ENCODE results near the gene NUMA1. TPM values are rescaled to one million over a fixed set of nuclear protein-coding genes. Genes with fewer than 3 reads are reported as not detected.

Gene NUMA1
- total RNA-seq, 1 donor = 233 TPM

- DNase-seq (ENCODE audit: low read depth in 2 of 3, low spot score in 2 of 3) = no peak
Observed at GRCh38 chr11:71979094-71979493, 101.2 kb downstream of the NUMA1 start.

GRCh38 chr11:71977743-71978418 lies 102.5 kb downstream of the NUMA1 start:
- peak in 2 of 3 donors; percentile 72 to 85 for DNase-seq (ENCODE audit: low read depth in 2 of 3, low spot score in 2 of 3)

GRCh38 chr11:71977090-71977489 lies 103.3 kb downstream of the NUMA1 start:
- no peak for DNase-seq (ENCODE audit: low read depth in 2 of 3, low spot score in 2 of 3)

- no peak for DNase-seq (ENCODE audit: low read depth in 2 of 3, low spot score in 2 of 3)
Observed at GRCh38 chr11:71976551-71976950, 103.8 kb downstream of the NUMA1 start.

GRCh38 chr11:71971680-71972079 lies 108.7 kb downstream of the NUMA1 start:
- no peak for DNase-seq (ENCODE audit: low read depth in 2 of 3, low spot score in 2 of 3)

GRCh38 chr11:71964641-71965040 lies 115.7 kb downstream of the NUMA1 start:
- no peak for DNase-seq (ENCODE audit: low read depth in 2 of 3, low spot score in 2 of 3)

GRCh38 chr11:71963468-71963867 lies 116.9 kb downstream of the NUMA1 start:
- DNase-seq (ENCODE audit: low read depth in 2 of 3, low spot score in 2 of 3) = no peak

GRCh38 chr11:71962428-71963038 lies 117.8 kb downstream of the NUMA1 start:
- peak in 2 of 3 donors; percentile 53 to 73 for DNase-seq (ENCODE audit: low read depth in 2 of 3, low spot score in 2 of 3)

GRCh38 chr11:71955898-71956456 lies 124.4 kb downstream of the NUMA1 start:
- DNase-seq (ENCODE audit: low read depth in 2 of 3, low spot score in 2 of 3) = no peak

Small RNAs within 50 kb of the gene (small RNA-seq; reads per million reads assigned to genes)
- gene MIR3165 (not detected), gene RNU6-72P (not detected)

Other genes starting within 250 kb of the NUMA1 start
- not detected for gene DEFB108B, start 247.3 kb downstream of the NUMA1 start, total RNA-seq
- not detected for gene DEFB131B, start 202.1 kb downstream of the NUMA1 start, total RNA-seq
- 12.7 TPM for gene XNDC1N, start 151.9 kb downstream of the NUMA1 start, total RNA-seq
- 30.7 TPM for gene RNF121, start 151.5 kb downstream of the NUMA1 start, total RNA-seq
- 2.2 TPM for gene IL18BP, start 81.6 kb downstream of the NUMA1 start, total RNA-seq
- 2.7 TPM for gene LRRC51, start 308 bp upstream of the NUMA1 start, total RNA-seq
- 259 TPM for gene LAMTOR1, start 22.8 kb upstream of the NUMA1 start, total RNA-seq
- not detected for gene TOMT, start 25.4 kb upstream of the NUMA1 start, total RNA-seq
- gene ANAPC15, start 32.2 kb upstream of the NUMA1 start, total RNA-seq = 24.5 TPM
- gene FOLR3, start 55.2 kb upstream of the NUMA1 start, total RNA-seq = not detected
- gene FOLR1, start 111.6 kb upstream of the NUMA1 start, total RNA-seq = not detected
- under 0.01 TPM for gene FOLR2, start 136.3 kb upstream of the NUMA1 start, total RNA-seq
- 80.0 TPM for gene INPPL1, start 144.2 kb upstream of the NUMA1 start, total RNA-seq
- gene PHOX2A, start 163.6 kb upstream of the NUMA1 start, total RNA-seq = not detected

Data from hematopoietic multipotent progenitor cell (in vitro differentiated cells).